Activated CD8-positive, alpha-beta T cell treated with anti-CD3 and anti-CD28 coated beads for 36 hours (primary cell): ENCODE measurements around the gene PCNX3. TPM values are rescaled to one million over a fixed set of nuclear protein-coding genes. Genes with fewer than 3 reads are reported as not detected.

Experiments
- ATAC-seq: fragments of 200-7000 bp; cut with Tn5 transposase; one replicate; pipeline ENCODE4 v1.10.0; 2021; ENCODE audit warnings: mild to moderate bottlenecking, moderate library complexity
- CTCF ChIA-PET: fragments of 350-600 bp; sonication (Branson Sonifier 250); formaldehyde crosslinking; loops from one replicate; lab custom pipeline; 2021; ENCODE audit warnings: antibody characterized with exemption; lab: Charles Lee
- POLR2A ChIA-PET: fragments of 350-600 bp; sonication (Branson Sonifier 250); formaldehyde crosslinking; loops from one replicate; lab custom pipeline; 2021; ENCODE audit warnings: antibody characterized with exemption; lab: Charles Lee
- DNase-seq: peaks from one replicate; pipeline ENCODE4 v3.0.0-alpha.2; 2020
- H3K27ac Mint-ChIP-seq: one replicate; pipeline ENCODE4 v1.8.0; 2021; ENCODE audit warnings: mild to moderate bottlenecking, mixed read lengths
- H3K27me3 Mint-ChIP-seq: one replicate; pipeline ENCODE4 v1.8.0; 2021; ENCODE audit warnings: mixed read lengths
- H3K36me3 Mint-ChIP-seq: one replicate; pipeline ENCODE4 v1.8.0; 2021; ENCODE audit warnings: low read depth, mixed read lengths
- H3K4me1 Mint-ChIP-seq: one replicate; pipeline ENCODE4 v1.8.0; 2021; ENCODE audit warnings: low read depth, mixed read lengths
- H3K4me3 Mint-ChIP-seq: one replicate; pipeline ENCODE4 v1.8.0; 2021; ENCODE audit warnings: mild to moderate bottlenecking, moderate library complexity, mixed read lengths
- H3K9me3 Mint-ChIP-seq: one replicate; pipeline ENCODE4 v1.8.0; 2021; ENCODE audit warnings: mixed read lengths
- intact Hi-C: fragments of 100-400 bp; cut with micrococcal nuclease; formaldehyde crosslinking; loops from one replicate; pipeline ENCODE4 v1.10.0; 2022
- total RNA-seq, 2 experiments: library from RNA; stranded (reverse); gene quantifications; one replicate each; pipeline ENCODE4 v1.2.3, GENCODE V29; 2021
- TF ChIP-seq, protein P1 (sequence below): fragments of 200-600 bp; IDR thresholded peaks from one replicate; pipeline ENCODE4 v1.8.0; 2022; ENCODE audit warnings: antibody characterized with exemption, mild to moderate bottlenecking

The PCNX3 gene
- total RNA-seq, 2 experiments from 2014 or later, result 34.3 to 34.4 TPM

DNA sequence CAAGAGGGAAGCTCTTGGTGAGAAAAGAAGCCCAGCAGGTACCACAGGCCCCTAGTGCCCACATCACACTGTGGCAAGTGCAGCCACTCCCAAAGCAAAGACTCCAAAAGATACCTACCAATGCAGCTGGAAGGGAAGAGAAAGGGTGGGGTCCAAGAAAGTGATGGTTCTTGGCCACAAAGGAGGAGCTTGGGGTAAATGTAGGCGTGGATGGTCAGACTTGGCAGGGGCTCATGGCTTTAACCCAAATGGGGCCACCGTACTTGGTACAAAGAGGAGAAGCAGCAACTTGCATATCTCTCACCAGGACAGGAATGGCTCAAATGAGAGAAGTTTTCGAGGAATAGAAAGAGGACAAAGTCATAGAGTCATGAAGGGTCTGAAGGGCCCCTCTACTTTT is 6.3 kb upstream of the PCNX3 start:
- intact Hi-C loops, result loop anchor here (2.0 kb wide), 1 partner anchor 14 kb away; the partner anchor contains the start of gene KCNK7
- CTCF ChIA-PET, result interaction anchor here (1.2 to 6.0 kb wide), 3 partner anchors 15 to 91 kb away, joined by 3 to 47 read pairs (median 9); partner anchors contain the start of gene KCNK7
- peak overlapping the region; percentile 31 for H3K27ac Mint-ChIP-seq
- H3K9me3 Mint-ChIP-seq, result no peaks in the 10 kb centered on the region
- TF ChIP-seq, protein P1, sequence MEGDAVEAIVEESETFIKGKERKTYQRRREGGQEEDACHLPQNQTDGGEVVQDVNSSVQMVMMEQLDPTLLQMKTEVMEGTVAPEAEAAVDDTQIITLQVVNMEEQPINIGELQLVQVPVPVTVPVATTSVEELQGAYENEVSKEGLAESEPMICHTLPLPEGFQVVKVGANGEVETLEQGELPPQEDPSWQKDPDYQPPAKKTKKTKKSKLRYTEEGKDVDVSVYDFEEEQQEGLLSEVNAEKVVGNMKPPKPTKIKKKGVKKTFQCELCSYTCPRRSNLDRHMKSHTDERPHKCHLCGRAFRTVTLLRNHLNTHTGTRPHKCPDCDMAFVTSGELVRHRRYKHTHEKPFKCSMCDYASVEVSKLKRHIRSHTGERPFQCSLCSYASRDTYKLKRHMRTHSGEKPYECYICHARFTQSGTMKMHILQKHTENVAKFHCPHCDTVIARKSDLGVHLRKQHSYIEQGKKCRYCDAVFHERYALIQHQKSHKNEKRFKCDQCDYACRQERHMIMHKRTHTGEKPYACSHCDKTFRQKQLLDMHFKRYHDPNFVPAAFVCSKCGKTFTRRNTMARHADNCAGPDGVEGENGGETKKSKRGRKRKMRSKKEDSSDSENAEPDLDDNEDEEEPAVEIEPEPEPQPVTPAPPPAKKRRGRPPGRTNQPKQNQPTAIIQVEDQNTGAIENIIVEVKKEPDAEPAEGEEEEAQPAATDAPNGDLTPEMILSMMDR, result no peak
- no peaks in the 10 kb centered on the region for H3K27me3 Mint-ChIP-seq
- H3K36me3 Mint-ChIP-seq, result peaks cover 35% of the 10 kb centered on the region
- H3K4me1 Mint-ChIP-seq, result peaks cover 39% of the 10 kb centered on the region
- ATAC-seq (no peak), DNase-seq (no peak)
- no peak overlapping the region for H3K4me3 Mint-ChIP-seq
- POLR2A ChIA-PET, result interaction anchor here (0.8 to 5.2 kb wide), 10 partner anchors 10 to 84 kb away, joined by 3 to 30 read pairs (median 4); partner anchors contain the start of genes KCNK7 and SCYL1

DNA sequence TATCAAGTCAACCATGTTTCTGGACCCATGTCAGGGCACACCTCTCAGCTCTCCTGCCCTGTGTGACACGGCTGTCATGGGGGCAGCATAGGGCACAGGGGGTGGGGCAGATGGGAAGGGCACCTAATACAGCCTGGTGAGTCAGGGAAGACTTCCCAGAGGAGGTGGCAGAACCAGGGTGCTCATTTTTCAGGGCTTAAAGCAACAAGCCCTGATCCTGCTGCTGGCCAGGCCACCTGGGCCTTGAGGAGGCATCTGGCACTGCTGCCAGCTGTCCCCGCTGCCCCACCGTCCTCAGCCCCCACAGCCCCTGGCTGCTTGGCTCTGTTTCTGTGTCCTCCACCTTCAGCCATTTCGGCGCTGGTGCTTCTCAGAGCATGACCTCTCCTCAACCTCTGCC is 5.9 kb upstream of the PCNX3 start:
- H3K9me3 Mint-ChIP-seq, result no peaks in the 10 kb centered on the region
- peaks cover 39% of the 10 kb centered on the region for H3K4me1 Mint-ChIP-seq
- ATAC-seq, result no peak
- TF ChIP-seq, protein P1, result no peak
- CTCF ChIA-PET, result interaction anchor here (1.1 to 6.0 kb wide), 5 partner anchors 16 to 91 kb away, joined by 3 to 47 read pairs (median 4); partner anchors contain the start of gene KCNK7
- H3K4me3 Mint-ChIP-seq, result no peak overlapping the region
- no peak for DNase-seq
- peak overlapping the region; percentile 31 for H3K27ac Mint-ChIP-seq
- H3K36me3 Mint-ChIP-seq, result peaks cover 32% of the 10 kb centered on the region
- POLR2A ChIA-PET, result interaction anchor here (0.6 to 5.2 kb wide), 13 partner anchors 13 to 85 kb away, joined by 3 to 30 read pairs (median 4); partner anchors contain the start of genes EHBP1L1, KCNK7 and SCYL1
- intact Hi-C loops, result loop anchor here (2.0 kb wide), 1 partner anchor 15 kb away; the partner anchor contains the start of gene KCNK7
- H3K27me3 Mint-ChIP-seq, result no peaks in the 10 kb centered on the region

DNA sequence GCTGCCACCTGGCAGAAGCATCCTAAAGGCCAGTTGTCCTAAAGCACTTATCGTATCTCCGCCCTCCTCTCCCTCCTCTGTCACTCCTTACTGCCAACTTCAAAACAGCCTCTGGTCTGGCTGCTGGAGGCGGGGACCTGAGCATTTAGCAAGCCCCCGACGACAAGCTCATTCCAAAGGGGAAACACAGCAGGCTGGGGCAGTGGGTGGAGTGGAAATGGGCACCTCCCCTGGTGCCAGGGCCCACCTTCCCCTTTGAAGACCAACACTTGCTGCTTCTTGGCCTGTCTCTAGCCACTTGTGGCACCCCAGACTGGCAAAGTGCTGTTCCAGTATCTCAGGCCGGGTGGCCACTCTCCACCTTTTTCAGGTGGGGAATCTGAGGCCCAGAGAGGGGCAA is 5.2 kb upstream of the PCNX3 start:
- intact Hi-C loops, result no loop called here

DNA sequence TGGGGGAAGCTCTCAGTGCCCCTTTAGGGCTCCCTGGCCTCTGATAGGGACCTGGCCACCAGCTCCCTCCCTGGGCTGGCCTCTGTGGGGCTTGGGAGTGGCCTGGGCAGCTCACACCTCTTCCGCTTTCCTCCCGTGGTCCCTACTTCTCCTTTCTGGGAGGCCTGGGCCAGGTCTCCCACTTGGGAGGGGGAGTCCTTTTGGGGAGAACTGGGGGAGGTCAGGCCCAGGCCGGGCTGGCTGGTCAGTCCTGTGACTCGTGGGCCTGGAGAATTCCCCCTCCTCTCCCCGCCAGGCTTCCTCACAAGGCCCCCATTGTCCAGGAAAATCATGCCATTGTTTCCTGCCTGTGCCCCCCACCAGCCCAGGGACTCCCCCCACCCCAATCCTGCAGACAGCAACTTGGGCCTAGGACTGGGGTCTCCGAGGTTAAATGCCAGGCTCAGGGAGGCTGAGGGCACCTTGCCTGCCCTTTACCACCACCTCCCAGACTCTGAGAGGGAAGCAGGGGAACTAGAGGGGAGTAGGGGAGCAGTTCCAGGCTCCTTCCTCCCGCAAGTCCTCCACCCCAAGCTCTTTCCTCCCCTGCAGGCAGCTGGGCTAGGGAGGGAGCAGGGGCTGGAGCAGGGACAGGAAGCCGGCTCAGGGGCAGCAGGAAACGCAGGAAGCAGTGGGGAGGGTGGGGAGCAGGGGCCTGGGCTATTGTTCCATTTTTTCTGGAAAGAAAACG is 4.4 kb upstream of the PCNX3 start:
- CTCF ChIA-PET, result interaction anchor here (1.0 to 6.0 kb wide), 5 partner anchors 17 to 377 kb away, joined by 3 to 47 read pairs (median 4); partner anchors contain the start of gene KCNK7
- intact Hi-C loops, result no loop called here

More for the DNA sequence above, 5.2 kb upstream of the PCNX3 start:
- H3K4me3 Mint-ChIP-seq, result no peak overlapping the region
- H3K4me1 Mint-ChIP-seq, result peaks cover 39% of the 10 kb centered on the region
- no peaks in the 10 kb centered on the region for H3K27me3 Mint-ChIP-seq
- no peak for ATAC-seq
- DNase-seq, result no peak
- POLR2A ChIA-PET, result interaction anchor here (0.7 to 5.2 kb wide), 7 partner anchors 16 to 110 kb away, joined by 3 to 30 read pairs (median 4); partner anchors contain the start of genes EHBP1L1 and KCNK7
- peak overlapping the region; percentile 31 for H3K27ac Mint-ChIP-seq
- H3K36me3 Mint-ChIP-seq, result peaks cover 32% of the 10 kb centered on the region
- no peaks in the 10 kb centered on the region for H3K9me3 Mint-ChIP-seq
- CTCF ChIA-PET, result interaction anchor here (1.1 to 6.0 kb wide), 6 partner anchors 16 to 90 kb away, joined by 3 to 47 read pairs (median 4); partner anchors contain the start of gene KCNK7
- TF ChIP-seq, protein P1, result no peak

More for the DNA sequence above, 4.4 kb upstream of the PCNX3 start:
- DNase-seq (no peak), ATAC-seq (no peak)
- H3K4me1 Mint-ChIP-seq, result peaks cover 39% of the 10 kb centered on the region
- peak overlapping the region; percentile 93 for H3K4me3 Mint-ChIP-seq
- H3K36me3 Mint-ChIP-seq, result peaks cover 32% of the 10 kb centered on the region
- no peaks in the 10 kb centered on the region for H3K9me3 Mint-ChIP-seq
- no peaks in the 10 kb centered on the region for H3K27me3 Mint-ChIP-seq
- peak overlapping the region; percentile 55 for H3K27ac Mint-ChIP-seq
- POLR2A ChIA-PET, result interaction anchor here (1.1 to 5.2 kb wide), 5 partner anchors 17 to 111 kb away, joined by 3 to 30 read pairs (median 4); partner anchors contain the start of genes EHBP1L1 and KCNK7
- TF ChIP-seq, protein P1, result no peak
